Right renal pelvis (tissue), 4 donors: ENCODE measurements around the gene PGAM2. TPM values are rescaled to one million over a fixed set of nuclear protein-coding genes. Genes with fewer than 3 reads are reported as not detected.

ENCODE experiments used
- DNase-seq, 4 donors: peaks; one replicate each; pipeline ENCODE4 v3.0.0-alpha.2; 2013; ENCODE audit warnings: low read depth in 4 of 4, low spot score in 3 of 4, missing footprints in 1 of 4
- polyA plus RNA-seq, 4 donors: library from polyadenylated mRNA; unstranded; fragments of 120-200 nt; gene quantifications; one replicate each; pipeline ENCODE4 v1.2.1, GENCODE V29; 2013; ENCODE audit not compliant: insufficient read length in 4 of 4

Gene PGAM2
- polyA plus RNA-seq, 4 donors: 1.4 to 5.4 (median 3.0) TPM

- DNase-seq: no peak
Measured at GRCh38 chr7:44067064-44067951, 1.9 kb upstream of the PGAM2 start.

- DNase-seq: no peak
Measured at GRCh38 chr7:44066494-44067063, 1.2 kb upstream of the PGAM2 start.

GRCh38 chr7:44066111-44066460 is 719 bp upstream of the PGAM2 start:
- DNase-seq: no peak

DNA sequence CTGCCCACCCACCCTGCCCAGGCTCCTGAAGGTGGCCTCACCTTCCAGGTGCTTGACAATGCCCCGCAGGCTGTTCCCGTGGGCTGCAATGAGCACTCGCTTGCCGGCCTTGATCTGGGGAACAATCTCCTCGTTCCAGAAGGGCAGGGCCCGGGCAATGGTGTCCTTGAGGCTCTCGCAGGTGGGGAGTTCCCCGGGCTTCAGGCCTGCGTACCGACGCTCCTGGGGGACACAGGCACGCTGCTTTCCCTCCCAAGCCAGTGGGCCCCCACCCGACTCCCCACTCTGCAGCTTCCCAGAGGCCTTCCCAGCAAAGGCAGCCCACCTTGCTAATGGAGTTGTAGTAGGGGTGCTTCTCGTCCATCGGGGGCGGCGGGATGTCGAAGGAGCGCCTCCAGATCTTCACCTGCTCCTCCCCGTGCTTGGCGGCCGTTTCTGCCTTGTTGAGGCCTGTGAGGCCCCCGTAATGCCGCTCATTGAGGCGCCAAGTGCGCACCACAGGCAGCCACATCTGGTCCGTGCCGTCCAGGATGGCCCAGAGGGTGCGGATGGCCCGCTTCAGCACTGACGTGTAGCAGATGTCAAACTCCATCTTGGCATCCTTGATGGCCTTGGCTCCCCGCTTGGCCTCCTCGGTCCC is 456 bp downstream of the PGAM2 start:
- DNase-seq: no peak

- no peak for DNase-seq
Measured at GRCh38 chr7:44063894-44064651, 1.3 kb downstream of the PGAM2 start.

- no peak for DNase-seq
Measured at GRCh38 chr7:44063547-44063893, 1.8 kb downstream of the PGAM2 start.

- DNase-seq: no peak
Measured at GRCh38 chr7:44062903-44063295, 2.5 kb downstream of the PGAM2 start.

DNA sequence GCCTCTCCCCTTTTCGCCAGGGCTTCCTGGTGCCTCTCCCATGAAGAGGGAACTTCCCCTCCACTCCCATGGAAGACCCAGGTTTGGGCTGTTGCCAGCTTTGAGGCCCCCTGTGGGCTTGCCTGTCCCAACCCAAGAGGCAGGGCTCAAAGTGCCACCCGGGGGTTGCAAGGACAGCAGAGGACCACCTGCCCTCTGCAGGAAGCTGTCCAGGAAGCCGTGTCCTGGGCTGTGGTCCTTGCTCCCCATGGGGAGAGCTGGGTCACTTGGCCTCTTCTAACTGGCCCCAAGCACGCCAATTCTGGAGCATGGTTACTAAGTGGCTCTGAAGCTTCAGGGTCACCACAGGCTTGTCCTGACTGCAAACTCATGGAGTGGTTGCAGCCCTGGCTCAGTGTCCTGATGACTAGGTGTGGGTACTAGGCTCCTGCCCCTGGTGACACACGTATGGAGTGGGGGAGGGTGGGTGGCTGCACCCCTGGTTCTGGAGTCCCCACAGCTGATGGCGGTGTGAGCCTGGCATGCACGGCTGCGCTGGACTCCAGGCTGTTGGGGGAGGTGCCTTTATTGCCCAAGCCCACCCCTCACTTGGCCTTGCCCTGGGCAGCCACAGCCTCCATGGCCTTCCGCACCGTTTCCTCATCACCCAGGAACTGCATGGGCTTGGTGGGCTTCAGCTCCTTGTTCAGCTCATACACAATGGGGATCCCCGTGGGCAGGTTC is 3.0 kb downstream of the PGAM2 start:
- DNase-seq: no peak

GRCh38 chr7:44061645-44062179 is 3.7 kb downstream of the PGAM2 start:
- no peak for DNase-seq

DNA sequence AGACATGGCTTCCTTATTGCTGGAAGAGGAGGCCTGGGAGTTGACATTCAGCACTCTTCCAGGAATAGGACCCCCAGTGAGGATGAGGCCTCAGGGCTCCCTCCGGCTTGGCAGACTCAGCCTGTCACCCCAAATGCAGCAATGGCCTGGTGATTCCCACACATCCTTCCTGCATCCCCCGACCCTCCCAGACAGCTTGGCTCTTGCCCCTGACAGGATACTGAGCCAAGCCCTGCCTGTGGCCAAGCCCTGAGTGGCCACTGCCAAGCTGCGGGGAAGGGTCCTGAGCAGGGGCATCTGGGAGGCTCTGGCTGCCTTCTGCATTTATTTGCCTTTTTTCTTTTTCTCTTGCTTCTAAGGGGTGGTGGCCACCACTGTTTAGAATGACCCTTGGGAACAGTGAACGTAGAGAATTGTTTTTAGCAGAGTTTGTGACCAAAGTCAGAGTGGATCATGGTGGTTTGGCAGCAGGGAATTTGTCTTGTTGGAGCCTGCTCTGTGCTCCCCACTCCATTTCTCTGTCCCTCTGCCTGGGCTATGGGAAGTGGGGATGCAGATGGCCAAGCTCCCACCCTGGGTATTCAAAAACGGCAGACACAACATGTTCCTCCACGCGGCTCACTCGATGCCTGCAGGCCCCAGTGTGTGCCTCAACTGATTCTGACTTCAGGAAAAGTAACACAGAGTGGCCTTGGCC is 4.3 kb downstream of the PGAM2 start:
- no peak for DNase-seq

DNA sequence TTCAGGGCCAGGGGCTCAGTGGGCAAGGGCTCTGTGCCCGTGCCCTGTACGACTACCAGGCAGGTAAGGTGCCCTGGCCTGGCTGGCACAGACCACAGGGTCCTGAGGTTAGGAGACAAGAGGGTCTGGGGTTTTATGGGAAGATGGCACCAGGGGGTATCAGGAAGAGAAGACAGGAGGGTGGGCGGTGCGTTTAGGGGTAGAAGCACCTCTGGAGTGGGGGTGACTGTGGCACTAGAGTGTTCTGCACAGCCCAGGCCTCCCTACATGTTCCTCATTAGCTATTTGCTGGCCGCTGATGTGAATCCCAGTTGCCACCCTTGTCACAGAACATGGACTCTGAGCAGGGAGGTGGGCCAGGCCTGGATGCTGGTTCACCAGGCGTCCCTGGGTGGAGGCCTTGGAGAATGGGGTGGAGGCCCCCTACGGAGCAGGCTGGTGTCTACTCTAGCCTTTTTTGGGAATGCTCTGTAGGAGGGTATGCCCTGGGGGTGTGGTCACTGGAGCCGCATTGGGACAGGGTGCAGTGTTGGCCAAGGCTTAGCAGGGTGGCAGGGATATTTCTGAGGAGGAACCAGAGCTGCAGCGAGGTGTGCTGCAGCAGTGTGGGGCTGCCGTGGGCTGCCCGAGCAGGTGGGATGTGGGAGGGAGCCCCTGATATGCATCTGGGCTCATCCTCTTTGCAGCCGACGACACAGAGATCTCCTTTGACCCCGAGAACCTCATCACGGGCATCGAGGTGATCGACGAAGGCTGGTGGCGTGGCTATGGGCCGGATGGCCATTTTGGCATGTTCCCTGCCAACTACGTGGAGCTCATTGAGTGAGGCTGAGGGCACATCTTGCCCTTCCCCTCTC is 5.0 kb downstream of the PGAM2 start:
- no peak for DNase-seq

GRCh38 chr7:44059219-44060090 is 5.9 kb downstream of the PGAM2 start:
- no peak for DNase-seq

DNA sequence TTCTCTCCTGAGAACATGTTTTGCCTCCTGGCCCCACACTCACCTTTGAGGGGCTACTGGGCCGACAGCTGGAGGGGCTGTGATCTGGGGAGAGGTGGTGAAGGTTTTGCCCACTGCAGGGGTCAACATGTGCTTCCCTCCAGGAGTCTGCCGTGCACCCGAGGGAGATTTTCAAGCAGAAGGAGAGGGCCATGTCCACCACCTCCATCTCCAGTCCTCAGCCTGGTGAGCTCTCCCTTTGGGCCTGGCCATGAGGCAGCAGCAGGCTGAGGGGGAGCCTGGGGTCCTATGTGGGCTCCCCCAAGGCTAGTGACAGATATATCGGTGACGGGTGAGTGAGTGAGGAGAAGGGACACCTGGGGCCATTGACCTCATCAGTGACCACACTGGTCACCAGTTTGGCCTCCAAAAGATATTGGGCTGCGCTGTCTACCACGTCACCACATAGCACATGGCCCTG is 6.6 kb downstream of the PGAM2 start:
- no peak for DNase-seq

DNA sequence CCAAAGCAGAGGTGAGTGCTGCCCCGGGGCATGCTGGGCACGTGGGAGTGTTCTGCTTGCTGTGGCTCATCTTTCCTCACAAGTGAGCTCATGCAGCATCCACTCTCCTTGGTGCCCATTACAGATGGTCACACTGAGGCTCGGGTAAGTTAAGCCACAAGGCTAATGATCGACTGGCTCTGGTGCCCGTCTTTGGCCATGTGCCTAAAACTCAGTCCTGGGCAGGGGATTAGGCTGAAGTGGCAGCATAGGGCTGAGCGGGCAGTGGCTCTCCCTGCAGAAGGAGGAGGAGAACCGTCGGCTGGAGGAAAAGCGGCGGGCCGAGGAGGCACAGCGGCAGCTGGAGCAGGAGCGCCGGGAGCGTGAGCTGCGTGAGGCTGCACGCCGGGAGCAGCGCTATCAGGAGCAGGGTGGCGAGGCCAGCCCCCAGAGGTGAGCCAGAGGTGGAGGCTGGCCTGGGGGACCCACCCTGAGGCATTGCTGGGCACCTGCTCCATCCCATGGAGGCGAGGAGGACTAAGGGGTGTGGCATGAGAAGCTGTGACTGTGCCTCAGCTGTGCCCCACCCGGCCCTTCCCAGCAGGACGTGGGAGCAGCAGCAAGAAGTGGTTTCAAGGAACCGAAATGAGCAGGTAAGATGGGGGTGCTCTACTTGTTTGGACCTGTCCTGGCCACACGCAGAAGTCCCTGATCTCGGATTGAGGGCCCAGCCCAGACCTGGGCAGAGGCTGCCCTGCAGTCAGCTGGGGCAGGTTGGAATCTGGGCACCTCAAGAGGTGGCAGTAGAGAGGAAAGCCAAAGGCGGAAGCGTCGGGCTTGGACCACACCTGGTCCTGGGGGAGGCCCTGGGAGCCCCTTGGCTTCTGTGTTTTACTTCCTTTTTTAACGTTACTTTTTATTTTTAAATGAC is 7.3 kb downstream of the PGAM2 start:
- DNase-seq: no peak

- no peak for DNase-seq
Measured at GRCh38 chr7:44057181-44057848, 8.1 kb downstream of the PGAM2 start.

- DNase-seq: no peak
Measured at GRCh38 chr7:44056681-44057080, 8.7 kb downstream of the PGAM2 start.
